Skin epidermis (tissue), 12 donors: ENCODE data around the gene RAPGEF2.

Experiments
- H3K27ac ChIP-seq, 21 experiments: fragments of 200-600 bp; sonication (generic) in 11 of 21; one replicate each; pipeline ENCODE4 v1.5.0; 2020; ENCODE audit warnings: mild to moderate bottlenecking in 3 of 21, inconsistent platforms in 2 of 21, moderate library complexity in 2 of 21
- H3K4me3 ChIP-seq, 7 experiments: fragments of 200-600 bp; sonication (generic) in 2 of 7; one replicate each; pipeline ENCODE4 v1.5.0; 2020; ENCODE audit warnings: inconsistent platforms in 2 of 7, mild to moderate bottlenecking in 2 of 7, moderate library complexity in 1 of 7

Gene RAPGEF2

DNA sequence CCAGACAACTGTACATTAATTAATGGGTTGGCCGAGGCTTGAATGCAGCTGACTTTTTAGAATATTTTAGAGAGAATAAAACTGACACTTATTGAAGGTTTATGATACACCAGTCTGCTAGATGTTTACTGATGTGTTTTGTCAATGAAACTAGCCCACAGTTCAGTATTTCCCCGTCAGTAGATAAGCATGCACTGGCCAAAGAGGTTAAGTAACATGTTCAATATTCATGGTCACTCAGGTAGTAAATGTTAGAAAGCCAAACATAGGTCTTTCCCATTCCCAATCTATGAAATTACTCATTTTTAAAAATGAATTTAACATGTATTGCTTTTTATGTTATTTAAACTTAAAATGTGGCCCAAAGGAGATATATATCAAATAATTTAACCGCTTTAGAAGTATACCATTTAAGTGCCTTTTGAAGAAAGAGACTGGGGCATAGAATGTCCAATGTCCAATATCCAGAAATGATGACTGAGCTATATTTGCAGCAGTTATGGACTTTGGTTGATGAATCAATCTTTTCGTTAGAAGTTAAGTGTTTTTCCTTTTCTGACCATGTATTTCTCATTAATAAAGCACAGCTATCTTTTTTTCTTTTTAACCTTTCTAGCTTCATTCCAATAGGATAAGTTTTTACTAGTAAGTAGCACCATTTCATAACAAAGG lies 156.1 kb downstream of the RAPGEF2 start:
- Histone ChIP-seq H3K4me3 (no peak overlapping the region), H3K27ac (no peak overlapping the region)

DNA sequence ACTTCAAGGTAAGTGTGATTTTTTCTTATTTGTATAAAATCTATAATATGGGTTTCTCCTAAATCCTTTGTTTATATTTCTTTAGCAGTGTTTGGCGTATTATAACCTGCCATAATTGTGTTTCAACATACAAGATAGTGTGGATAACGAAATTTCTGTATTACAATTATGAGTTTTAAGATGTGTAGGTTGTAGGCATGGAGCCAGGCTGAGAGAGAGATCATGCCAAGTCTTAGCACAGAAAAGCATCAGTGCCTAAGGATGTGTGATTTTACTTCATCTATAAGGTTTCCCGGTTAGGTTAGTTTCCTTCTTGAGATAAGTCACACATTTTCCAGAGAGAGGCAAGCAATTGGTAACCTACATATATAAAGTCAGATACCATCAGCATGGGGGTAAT lies 161.2 kb downstream of the RAPGEF2 start:
- Histone ChIP-seq H3K4me3 (no peak overlapping the region), H3K27ac (no peak overlapping the region)

DNA sequence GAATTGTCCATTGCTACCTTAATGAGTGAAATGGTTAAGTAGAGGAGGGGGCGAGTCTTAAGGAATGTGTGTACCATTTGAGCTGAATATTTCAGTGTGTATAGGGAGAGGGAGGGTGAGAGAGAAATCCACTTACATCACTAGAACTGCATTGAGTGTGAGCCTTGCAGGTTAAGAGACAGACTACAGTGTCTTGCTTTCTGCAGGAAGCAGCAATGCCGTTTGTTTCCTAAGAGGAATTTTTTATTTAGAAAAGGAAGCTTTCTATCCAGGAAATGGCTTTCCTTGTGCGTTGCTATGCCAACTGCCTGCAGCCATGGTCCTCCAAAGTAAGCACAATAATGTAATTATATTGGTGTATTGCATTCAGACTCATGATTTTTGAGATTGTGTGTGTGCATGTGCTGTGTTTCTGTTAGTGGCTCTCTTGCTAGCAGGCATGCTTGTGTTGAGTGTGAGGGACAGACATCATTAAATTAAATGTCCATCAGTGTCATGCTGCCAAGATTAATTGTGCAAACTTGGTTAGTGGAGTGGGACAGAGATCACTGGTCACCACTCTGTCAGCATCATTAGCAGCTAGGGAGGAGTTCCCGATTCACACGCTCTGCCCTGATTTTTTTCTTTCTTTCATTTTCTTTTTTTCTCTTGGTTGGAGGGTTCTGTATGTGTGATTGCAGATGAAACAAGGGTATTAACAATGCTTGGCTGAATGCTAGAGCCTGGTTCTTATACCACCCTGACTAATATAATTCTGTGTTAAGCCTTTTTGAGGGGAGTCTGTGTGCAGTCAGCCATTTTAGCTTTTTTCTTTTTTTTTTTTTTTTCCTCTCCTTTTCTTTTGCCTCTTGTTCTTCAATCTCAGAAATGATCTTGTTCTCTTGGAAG lies 164.3 kb downstream of the RAPGEF2 start:
- peak overlapping the region in 8 of 21 experiments; percentile 2 to 72 (median 44) for H3K27ac ChIP-seq
- H3K4me3 ChIP-seq, result no peak overlapping the region

DNA sequence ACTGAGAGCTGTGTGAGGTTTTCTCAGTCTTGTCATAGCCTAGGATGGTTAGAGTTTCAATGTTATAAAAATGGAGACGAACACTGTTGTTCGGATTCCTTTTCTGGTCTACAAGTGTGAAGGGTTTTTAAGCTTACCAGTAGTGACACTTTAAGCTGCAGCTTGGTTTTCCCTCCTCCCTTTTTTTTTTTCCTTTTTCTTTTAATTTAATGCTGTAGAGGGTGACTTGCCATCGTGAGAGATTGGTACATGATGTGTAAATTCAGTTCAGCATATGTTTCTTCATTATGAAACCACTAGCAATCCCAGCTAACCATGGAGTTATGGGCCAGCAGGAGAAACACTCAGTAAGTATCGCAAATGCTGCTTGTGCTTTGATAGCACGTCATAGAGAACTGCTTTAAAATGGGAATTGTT lies 165.0 kb downstream of the RAPGEF2 start:
- Histone ChIP-seq H3K4me3 (no peak overlapping the region), H3K27ac (peak overlapping the region in 9 of 21 experiments; percentile 2 to 72 (median 39))

DNA sequence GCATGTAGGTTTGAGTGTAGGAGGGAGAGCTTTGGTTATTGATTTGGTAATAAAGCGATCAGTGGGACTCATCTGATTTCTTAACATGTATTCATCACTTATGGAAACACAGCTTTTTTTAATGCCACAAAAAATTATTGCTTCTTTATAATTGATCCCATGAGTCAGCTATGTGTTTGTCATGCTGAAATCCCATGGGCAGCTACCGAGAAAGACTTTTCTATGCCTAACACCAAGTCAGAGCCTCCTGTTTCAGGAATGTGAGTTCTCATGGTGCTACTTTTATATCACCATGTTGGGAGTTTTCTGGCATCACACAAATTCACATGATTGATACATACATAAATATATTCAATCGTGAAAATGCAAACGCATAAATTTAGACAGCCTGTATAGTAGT lies 165.7 kb downstream of the RAPGEF2 start:
- Histone ChIP-seq H3K4me3 (no peak overlapping the region), H3K27ac (peak overlapping the region in 3 of 21 experiments; percentile 39 to 72 (median 58))

DNA sequence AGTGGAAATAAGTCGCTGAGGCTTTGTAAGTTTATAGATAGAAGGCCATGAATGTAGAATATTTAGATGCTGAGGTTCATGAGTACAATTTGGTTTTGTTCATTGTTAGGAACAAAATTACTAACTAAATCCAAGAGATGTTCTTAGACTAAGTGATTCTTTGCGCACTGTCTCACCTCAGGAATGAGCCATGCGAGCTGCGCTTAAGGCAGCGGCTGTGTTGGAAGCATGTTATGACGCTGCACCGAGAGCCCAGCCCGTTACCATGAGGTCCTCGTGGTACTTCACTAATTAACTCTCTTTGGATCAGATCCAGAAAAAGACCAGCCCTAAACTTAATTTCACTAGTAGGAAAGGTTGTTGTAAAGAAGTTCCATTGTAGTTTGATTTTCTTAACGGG lies 166.2 kb downstream of the RAPGEF2 start:
- Histone ChIP-seq H3K4me3 (no peak overlapping the region), H3K27ac (no peak overlapping the region)

DNA sequence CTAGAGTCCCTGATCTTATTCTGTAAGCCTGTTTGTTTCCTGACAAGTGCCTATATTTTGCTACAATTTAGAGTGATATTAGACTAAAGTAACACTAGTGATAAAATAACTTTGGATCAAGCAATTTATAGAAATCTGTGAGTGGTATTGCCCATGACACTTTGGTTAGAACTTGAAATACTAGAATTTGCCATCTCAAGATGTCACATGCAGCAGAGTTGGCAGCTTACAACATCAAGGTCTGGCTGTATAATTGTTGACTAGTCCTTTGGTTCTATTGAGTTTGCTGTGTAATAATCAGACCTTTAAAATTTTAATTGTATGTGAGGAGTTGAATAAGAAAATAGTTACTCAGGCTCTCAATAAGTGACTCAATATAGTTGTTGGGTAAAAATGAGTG lies 167.1 kb downstream of the RAPGEF2 start:
- no peak overlapping the region for H3K27ac ChIP-seq
- no peak overlapping the region for H3K4me3 ChIP-seq

DNA sequence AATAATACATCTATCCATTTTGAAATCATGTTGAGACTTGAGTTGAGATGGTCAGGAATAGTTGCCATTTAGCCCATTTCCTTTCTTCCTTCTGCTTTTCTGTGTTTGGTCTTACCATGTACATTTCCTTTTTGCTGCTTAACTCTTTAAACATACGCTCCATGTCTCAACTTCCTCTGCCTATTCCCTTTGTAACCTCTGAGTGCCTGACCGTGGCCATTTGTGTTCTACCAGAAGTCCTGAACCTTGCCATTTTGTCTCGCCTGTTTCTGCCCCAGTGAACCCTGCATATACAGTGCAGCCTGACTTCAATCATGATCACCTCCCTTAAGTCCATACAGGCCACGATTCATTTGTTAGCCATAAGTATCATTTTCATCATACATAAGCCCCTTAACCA lies 169.0 kb downstream of the RAPGEF2 start:
- Histone ChIP-seq H3K4me3 (no peak overlapping the region), H3K27ac (peak overlapping the region in 1 of 21 experiments; percentile 10)

DNA sequence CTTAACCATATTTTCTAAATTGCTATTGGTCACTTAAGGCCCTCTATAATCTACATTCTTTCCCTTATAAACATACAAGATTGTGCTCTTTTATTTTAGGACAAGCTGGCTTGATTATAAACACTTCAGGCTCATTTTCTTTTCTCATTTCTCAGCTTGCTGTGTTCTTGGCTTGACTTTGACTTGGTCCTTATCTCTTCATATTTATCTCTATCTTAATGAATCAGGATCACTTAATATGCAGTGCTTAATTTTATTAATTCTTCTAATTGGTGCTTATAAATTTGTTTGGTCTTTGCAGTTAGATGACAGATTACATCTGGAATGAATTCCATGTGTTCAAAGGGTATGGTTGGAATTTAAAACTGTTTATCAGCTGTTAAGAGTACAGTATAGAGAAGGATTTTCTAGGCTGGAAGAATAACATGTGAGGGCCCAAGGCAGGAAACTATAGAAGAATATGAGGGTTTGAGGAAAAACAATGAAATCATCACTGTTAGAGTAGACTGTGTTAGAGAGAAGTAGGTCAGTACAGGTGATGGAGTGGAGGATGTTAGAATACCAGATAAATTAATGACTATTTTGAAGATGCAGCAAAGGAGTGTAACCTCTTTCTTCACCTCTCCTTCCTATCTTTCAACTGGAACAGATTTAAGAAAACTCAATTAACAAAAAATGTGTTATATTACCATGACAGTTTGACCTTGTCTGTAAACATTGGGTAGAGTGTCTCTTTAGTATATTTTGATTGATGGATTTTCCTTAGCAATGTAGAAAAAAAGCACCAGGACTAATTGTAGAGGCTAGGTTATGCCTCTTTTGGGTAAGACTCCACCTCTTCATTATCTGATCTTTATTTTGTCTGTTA lies 169.6 kb downstream of the RAPGEF2 start:
- no peak overlapping the region for H3K4me3 ChIP-seq
- H3K27ac ChIP-seq, result peak overlapping the region in 2 of 21 experiments; percentile 10 to 36

DNA sequence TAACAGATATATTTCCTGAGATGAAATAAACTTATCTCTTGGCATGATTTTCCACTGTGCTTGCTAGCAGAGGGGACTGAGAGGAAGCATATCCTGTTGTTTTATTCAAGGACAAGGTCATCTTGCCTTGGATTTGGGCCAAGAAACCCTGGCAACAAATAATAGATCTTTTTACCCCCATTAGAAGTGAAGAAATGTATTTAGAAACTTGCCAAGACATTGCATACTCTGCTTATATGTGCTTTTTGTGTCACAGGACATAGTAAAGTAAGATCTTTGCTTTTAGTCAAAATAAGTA lies 170.2 kb downstream of the RAPGEF2 start:
- no peak overlapping the region for H3K27ac ChIP-seq
- no peak overlapping the region for H3K4me3 ChIP-seq

DNA sequence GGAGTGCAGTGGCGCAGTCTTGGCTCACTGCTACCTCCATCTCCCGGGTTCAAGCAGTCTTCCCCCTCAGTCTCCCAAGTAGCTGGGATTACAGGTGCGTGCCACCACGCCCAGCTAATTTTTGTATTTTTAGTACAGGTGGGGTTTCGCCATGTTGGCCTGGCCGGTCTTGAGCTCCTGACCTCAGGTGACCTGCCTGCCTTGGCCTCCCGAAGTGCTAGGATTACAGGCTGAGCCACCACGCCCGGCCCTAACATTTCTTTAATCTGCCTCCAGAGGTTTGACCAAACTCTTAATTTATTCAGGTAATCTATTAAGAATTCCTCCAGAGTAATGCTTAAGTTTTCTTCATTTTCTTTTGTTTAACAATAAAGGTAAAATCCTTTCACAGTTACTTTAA lies 171.0 kb downstream of the RAPGEF2 start:
- Histone ChIP-seq H3K27ac (no peak overlapping the region), H3K4me3 (no peak overlapping the region)

DNA sequence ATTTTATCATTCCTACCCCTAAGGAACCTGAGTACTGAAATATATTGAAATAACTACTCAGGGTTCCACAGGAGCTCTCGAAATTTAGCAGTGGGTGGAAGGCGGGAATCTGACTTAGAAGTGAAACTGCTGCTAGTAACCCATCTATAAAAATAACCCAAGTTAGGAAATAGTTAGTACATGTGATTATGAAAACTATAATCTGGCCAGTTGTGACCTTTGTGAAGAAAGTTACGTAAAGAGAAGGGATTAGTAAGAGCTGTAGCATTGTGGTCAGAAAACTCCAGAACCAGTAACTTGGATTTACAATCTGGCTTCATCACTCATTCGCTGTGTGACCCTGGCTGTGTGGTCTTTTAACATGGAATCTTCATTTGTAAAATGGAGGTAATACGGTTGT lies 175.5 kb downstream of the RAPGEF2 start:
- no peak overlapping the region for H3K27ac ChIP-seq
- no peak overlapping the region for H3K4me3 ChIP-seq

DNA sequence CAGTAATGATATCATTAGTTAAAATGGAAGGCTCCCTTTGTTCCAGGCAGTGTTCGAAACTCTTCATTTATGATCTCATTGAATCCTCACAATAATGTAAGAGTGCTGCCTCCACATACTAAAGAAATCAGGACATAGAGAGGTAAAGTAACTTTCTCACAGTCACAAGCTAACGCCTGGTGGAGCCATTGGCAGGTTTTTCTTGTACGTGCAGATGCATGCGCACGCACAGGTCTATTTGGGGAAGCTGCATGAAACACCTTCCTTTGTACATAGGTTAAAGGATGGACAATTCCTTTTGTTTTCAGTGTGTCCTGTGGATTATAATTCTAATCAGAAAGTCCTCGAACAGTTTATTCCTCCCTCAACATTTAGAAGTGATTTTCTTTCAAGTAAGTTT lies 176.2 kb downstream of the RAPGEF2 start:
- Histone ChIP-seq H3K27ac (no peak overlapping the region), H3K4me3 (no peak overlapping the region)

DNA sequence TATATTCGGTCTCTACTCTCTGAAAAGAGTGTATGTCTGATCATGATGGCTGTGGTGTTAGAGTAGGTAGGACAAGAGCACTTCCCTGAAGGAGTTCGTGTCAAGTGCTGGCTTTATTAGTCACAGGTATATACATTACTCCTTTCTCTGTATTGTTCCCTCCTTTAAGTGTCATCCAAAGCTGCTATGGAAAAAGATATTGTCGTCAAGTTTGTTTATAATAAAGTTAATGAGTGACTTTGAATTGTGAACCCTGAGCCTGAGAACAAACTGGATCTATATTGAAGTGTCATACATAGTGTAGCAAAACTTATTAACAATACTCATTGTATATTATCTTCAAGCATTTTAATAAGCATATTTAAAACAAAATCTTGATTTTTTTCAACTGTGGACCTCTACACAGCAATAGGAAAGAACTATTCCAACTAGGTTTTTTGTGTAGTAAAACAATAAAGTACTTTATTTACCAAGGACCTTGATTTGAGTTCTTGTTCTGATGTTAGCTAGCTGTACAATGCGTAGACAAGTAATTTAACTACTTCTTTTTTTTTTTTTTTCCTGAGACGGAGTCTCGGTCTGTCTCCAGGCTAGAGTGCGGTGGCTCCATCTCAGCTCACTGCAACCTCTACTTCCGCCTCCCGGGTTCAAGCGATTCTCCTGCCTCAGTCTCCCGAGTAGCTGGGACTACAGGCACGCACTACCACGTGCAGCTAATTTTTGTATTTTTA lies 177.7 kb downstream of the RAPGEF2 start:
- Histone ChIP-seq H3K27ac (no peak overlapping the region), H3K4me3 (no peak overlapping the region)

DNA sequence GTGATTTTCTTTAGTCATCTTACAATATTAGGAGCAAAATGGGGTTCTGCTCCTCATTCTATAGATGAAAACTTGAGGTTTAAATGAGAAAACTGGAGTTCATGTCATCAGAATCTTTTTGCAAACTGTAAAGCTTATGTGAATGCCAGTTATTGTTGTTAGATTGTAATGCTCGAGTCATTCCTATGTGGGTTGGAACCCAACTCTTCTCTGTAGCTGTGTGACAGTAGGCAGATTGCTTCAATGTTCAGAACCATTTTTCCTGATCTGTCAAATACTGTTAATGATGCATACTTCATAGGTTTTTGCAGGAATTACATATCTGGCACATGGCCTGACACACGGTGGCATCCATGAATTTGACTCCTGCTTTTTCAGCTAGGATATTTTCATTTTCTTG lies 178.9 kb downstream of the RAPGEF2 start:
- no peak overlapping the region for H3K27ac ChIP-seq

DNA sequence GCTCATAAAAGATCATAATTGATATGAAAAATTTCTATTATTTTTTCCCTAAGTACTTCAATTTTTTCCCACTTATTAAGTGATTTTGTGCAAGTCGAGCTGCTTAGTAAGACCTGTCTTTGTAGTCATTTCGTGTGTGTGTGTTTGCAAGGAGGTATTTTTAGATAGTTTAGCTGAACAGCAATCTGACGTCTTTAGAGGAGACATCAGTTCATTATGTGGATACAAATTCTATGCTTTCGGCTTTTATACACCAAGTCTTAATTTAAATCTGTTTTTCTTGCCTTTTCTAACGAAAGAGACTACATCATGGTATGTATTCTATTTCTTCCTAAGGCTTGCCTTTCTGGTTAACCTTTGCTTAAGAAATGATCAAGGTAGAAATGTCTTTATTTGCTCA lies 179.4 kb downstream of the RAPGEF2 start:
- Histone ChIP-seq H3K4me3 (no peak overlapping the region), H3K27ac (no peak overlapping the region)

More for the DNA sequence above, 178.9 kb downstream of the RAPGEF2 start:
- H3K4me3 ChIP-seq, result no peak overlapping the region

DNA sequence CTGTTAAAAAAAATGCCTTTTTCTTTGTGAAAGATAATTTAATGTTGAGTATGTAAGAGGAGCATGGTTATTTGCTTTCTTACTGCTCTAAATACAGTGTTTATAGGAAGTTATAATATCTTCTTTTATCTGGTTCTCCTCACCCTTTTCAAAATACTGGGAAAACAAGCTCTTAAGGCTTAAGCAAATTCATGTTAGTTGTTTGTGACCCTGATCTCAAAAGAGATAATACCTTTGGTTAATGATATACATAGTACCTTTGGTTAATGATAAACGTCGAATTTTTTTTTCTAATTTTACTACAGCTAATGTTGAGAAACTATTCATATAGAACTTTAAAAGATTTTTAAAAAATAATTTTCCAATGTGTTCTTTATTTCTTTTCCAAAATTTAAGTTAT lies 180.1 kb downstream of the RAPGEF2 start:
- Histone ChIP-seq H3K4me3 (no peak overlapping the region), H3K27ac (no peak overlapping the region)

DNA sequence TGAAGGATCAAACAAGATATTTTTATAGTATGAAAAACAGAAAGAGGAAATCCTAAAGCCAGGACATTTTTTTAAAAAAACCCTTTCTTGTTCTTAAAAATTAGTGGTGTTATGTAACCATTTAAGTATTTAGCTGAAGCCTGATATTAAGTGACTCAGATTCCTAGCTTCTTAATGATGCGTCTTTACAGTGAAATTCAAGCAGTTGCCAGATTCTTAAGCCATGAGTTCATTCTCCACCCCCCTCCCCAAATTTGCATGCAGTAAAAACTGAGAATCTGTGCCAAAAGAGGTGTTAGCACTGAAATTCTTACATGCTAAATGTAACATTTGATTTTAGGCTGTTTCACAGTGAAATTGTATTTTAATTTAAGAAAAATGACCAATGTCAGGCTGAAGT lies 180.8 kb downstream of the RAPGEF2 start:
- H3K27ac ChIP-seq, result no peak overlapping the region
- H3K4me3 ChIP-seq, result no peak overlapping the region

DNA sequence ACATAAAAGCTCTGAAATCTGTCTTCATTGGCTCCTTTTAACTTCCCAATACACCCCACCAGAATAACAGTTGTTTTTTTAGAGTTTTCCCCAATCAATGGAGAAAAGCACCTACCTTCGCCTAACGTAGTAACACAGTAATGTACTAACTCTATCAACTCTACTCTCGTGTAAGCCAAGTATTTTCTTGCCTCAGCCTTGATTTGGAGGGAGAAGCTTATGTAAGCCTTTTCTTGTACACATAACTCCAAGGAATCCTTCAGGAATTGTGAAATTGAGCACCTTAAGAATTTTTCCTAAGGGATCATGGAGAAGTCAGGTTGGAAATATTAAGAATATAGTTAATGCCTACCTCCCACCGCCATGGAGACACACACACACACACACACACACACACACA lies 181.2 kb downstream of the RAPGEF2 start:
- no peak overlapping the region for H3K4me3 ChIP-seq

DNA sequence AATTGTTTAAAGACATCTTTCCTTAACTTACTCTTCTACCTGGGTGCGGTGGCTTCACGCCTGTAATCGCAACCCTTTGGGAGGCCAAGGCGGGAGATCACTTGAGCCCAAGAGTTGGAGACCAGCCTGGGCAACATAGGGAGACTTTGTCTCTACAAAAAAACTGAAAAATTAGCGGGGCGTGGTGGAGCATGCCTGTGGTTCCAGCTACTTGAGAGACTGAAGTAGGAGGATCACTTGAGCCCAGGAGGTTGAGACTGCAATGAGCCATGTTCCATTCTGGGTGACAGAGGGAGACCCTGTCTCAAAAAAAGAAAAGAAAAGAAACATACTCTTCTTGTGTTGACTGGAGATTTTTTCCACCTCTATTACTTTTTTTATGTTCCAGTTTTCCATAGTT lies 181.9 kb downstream of the RAPGEF2 start:
- H3K4me3 ChIP-seq, result no peak overlapping the region
- no peak overlapping the region for H3K27ac ChIP-seq

More for the DNA sequence above, 181.2 kb downstream of the RAPGEF2 start:
- no peak overlapping the region for H3K27ac ChIP-seq
